HUES48 (cell line): ENCODE results near the gene SLCO1B1.

Source experiments
- H3K27ac ChIP-seq: one replicate; pipeline ENCODE4 v1.7.0; 2013; ENCODE audit warnings: low read depth, low read length, inconsistent platforms
- H3K27me3 ChIP-seq: 2 replicates; pipeline ENCODE4 v1.6.1; 2013; ENCODE audit warnings: mild to moderate bottlenecking, low read length; ENCODE audit not compliant: control insufficient read depth, insufficient read depth
- H3K36me3 ChIP-seq: 2 replicates; pipeline ENCODE4 v1.6.1; 2013; ENCODE audit warnings: low read length; ENCODE audit not compliant: control insufficient read depth, insufficient read depth
- H3K4me1 ChIP-seq: 2 replicates; pipeline ENCODE4 v1.6.1; 2013; ENCODE audit warnings: mild to moderate bottlenecking, low read length; ENCODE audit not compliant: control insufficient read depth, insufficient read depth
- H3K4me3 ChIP-seq: 2 replicates; pipeline ENCODE4 v1.5.1; 2013; ENCODE audit warnings: mild to moderate bottlenecking, low read depth, low read length
- H3K9ac ChIP-seq: 2 replicates; pipeline ENCODE4 v1.6.1; 2013; ENCODE audit warnings: mild to moderate bottlenecking, low read depth, low read length, moderate library complexity
- H3K9me3 ChIP-seq: 2 replicates; pipeline ENCODE4 v1.6.1; 2013; ENCODE audit warnings: low read length; ENCODE audit not compliant: control insufficient read depth, insufficient read depth

Gene SLCO1B1

DNA sequence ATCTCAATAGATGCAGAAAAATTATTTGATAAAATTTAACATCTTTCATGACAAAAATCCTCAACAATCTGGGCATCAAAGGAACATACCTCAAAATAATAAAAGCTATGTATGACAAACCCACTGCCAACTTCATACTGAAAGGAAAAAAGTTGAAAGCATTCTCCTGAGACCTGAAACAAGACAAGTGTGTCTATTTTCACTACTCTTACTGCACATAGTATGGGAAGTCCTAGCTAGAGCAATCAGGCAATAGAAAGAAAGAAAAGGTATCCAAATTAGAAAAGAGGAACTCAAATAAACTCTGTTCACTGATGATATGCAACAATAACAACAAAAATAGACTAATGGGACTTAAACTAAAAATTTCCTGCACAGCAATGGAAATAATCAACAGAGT is 90.1 kb downstream of the SLCO1B1 start:
- no peak overlapping the region for H3K27ac ChIP-seq
- no peaks in the 10 kb centered on the region for H3K4me1 ChIP-seq
- H3K9me3 ChIP-seq: no peaks in the 10 kb centered on the region
- no peaks in the 10 kb centered on the region for H3K36me3 ChIP-seq
- no peaks in the 10 kb centered on the region for H3K27me3 ChIP-seq
- no peak overlapping the region for H3K9ac ChIP-seq
- H3K4me3 ChIP-seq: no peak overlapping the region

DNA sequence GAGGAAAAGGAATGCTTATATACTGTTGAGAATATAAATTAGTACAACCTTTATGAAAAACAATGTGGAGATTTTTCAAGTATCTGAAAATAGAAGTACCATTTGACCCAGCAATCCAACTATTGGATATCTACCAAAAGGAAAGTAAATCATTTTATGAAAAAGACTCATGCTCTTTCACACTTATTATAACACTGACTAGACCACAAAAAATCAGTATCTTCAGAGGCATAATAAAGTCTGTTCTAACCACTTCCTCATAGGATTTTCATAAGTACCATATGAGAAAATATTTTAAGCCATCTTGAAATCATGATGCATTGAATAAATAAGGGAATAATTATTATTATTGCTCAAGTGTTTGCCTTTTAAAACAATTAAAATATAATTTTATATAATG is 90.8 kb downstream of the SLCO1B1 start:
- Histone ChIP-seq H3K36me3 (no peaks in the 10 kb centered on the region), H3K4me1 (no peaks in the 10 kb centered on the region), H3K27me3 (no peaks in the 10 kb centered on the region), H3K9ac (no peak overlapping the region), H3K4me3 (no peak overlapping the region), H3K27ac (no peak overlapping the region), H3K9me3 (no peaks in the 10 kb centered on the region)

- H3K36me3 ChIP-seq: no peaks in the 10 kb centered on the region
- H3K9me3 ChIP-seq: no peaks in the 10 kb centered on the region
- H3K4me1 ChIP-seq: no peaks in the 10 kb centered on the region
- H3K27ac ChIP-seq: no peak overlapping the region
- no peak overlapping the region for H3K4me3 ChIP-seq
- H3K9ac ChIP-seq: no peak overlapping the region
- H3K27me3 ChIP-seq: no peaks in the 10 kb centered on the region
Measured at GRCh38 chr12:21223930-21224329, 92.9 kb downstream of the SLCO1B1 start.

DNA sequence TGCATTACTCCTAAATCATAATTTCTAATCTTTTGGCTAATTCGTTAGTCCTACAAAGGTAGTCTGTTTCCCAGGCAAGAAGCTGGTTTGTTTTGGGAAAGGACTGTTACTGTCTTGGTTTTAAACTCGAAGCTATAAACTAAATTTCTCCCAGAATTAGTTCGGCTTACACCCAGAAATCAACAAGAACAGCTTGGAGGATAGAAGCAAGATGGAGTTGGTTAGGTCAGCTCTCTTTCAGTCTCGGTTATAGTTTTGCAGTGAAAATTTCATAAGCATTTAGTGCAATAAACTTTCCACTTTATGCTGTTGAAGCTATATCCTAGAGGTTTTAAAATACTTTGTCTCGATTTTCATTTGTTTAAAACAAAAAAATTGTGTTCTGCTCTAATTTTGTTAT is 103.4 kb downstream of the SLCO1B1 start:
- Histone ChIP-seq H3K9me3 (no peaks in the 10 kb centered on the region; the same call in 1 of the 2 replicates), H3K4me1 (no peaks in the 10 kb centered on the region), H3K36me3 (no peaks in the 10 kb centered on the region), H3K4me3 (no peak overlapping the region), H3K27ac (no peak overlapping the region), H3K9ac (no peak overlapping the region), H3K27me3 (no peaks in the 10 kb centered on the region)

- H3K27ac ChIP-seq: no peak overlapping the region
- no peaks in the 10 kb centered on the region for H3K9me3 ChIP-seq
- H3K4me3 ChIP-seq: no peak overlapping the region
- H3K27me3 ChIP-seq: no peaks in the 10 kb centered on the region
- no peaks in the 10 kb centered on the region for H3K4me1 ChIP-seq
- no peak overlapping the region for H3K9ac ChIP-seq
- H3K36me3 ChIP-seq: no peaks in the 10 kb centered on the region
Measured at GRCh38 chr12:21239866-21240265, 108.9 kb downstream of the SLCO1B1 start.

DNA sequence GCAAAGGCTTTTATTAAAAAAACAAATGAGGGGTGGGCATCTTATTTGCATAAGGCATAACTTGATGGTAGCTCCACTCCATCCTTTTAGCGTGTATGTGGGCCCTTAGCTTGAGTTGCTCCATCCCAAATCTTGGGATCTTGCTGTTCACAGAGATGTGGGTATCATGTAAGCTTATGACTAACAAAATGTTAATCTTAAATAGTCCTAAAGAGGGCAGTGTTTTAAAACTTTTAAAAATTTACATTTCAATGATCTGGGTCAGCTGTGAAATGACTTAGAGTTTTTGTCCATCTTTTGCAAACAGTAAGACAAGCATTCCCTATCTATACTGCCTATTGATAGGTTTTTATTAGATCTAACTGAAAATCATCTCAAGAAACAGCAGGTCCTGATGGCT is 117.7 kb downstream of the SLCO1B1 start:
- Histone ChIP-seq H3K36me3 (no peaks in the 10 kb centered on the region), H3K9me3 (no peaks in the 10 kb centered on the region), H3K9ac (no peak overlapping the region)

GRCh38 chr12:21252070-21252469 is 121.1 kb downstream of the SLCO1B1 start:
- Histone ChIP-seq H3K36me3 (no peaks in the 10 kb centered on the region), H3K27ac (no peak overlapping the region), H3K9ac (no peak overlapping the region), H3K27me3 (no peaks in the 10 kb centered on the region), H3K4me3 (no peak overlapping the region), H3K4me1 (no peaks in the 10 kb centered on the region), H3K9me3 (0 out of 2 replicates have a peak, but pooled peaks cover 1% of the 10 kb centered on the region)

More for the DNA sequence above, 117.7 kb downstream of the SLCO1B1 start:
- Histone ChIP-seq H3K4me3 (no peak overlapping the region), H3K27me3 (no peaks in the 10 kb centered on the region), H3K27ac (no peak overlapping the region), H3K4me1 (peaks cover 5% of the 10 kb centered on the region; the same call in 1 of the 2 replicates)

DNA sequence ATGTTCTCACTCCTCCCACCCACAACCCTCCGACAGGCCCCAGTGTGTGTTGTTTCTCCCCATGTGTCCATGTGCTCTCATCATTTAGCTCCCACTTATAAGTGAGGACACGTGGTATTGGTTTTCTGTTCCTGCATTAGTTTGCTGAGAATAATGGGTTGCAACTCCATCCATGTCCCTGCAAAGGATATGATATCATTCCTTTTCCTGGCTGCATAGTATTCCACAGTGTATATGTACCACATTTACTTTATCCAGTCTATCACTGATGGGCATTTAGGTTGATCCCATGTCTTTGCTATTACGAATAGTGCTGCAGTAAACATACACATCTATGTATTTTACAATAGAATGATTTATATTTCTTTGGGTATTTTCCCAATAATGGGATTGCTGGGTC is 126.2 kb downstream of the SLCO1B1 start:
- Histone ChIP-seq H3K4me1 (no peaks in the 10 kb centered on the region), H3K4me3 (no peak overlapping the region)

DNA sequence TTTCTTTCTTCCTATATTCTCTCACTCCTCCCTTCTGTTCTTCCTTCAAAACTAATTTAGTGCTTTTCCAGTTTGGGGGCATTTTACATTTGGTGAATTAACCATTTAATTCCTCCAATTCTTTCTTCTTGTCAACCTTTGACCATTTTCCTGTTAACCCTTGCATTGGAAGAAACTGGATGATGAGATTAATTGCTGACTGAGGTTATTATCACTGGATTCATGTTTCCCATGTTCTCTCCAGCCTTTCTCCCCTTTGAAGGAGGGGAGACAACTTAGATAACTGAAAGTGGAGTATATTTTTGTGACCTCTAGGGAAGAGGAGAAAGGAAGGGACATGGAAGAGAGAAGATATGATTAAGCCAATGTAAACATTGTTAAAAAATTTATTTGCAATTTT is 133.2 kb downstream of the SLCO1B1 start:
- peaks cover 21% of the 10 kb centered on the region for H3K9me3 ChIP-seq
- no peaks in the 10 kb centered on the region for H3K27me3 ChIP-seq
- H3K9ac ChIP-seq: no peak overlapping the region
- H3K27ac ChIP-seq: no peak overlapping the region
- no peaks in the 10 kb centered on the region for H3K36me3 ChIP-seq
- no peak overlapping the region for H3K4me3 ChIP-seq
- no peaks in the 10 kb centered on the region for H3K4me1 ChIP-seq

More for the DNA sequence above, 126.2 kb downstream of the SLCO1B1 start:
- Histone ChIP-seq H3K27ac (no peak overlapping the region), H3K9ac (no peak overlapping the region), H3K27me3 (no peaks in the 10 kb centered on the region), H3K9me3 (peaks cover 19% of the 10 kb centered on the region), H3K36me3 (no peaks in the 10 kb centered on the region)

- H3K27me3 ChIP-seq: no peaks in the 10 kb centered on the region
- no peaks in the 10 kb centered on the region for H3K36me3 ChIP-seq
- no peaks in the 10 kb centered on the region for H3K4me1 ChIP-seq
- H3K4me3 ChIP-seq: no peak overlapping the region
- H3K9me3 ChIP-seq: peaks cover 13% of the 10 kb centered on the region
- no peak overlapping the region for H3K9ac ChIP-seq
- H3K27ac ChIP-seq: no peak overlapping the region
Measured at GRCh38 chr12:21265932-21266331, 134.9 kb downstream of the SLCO1B1 start.

DNA sequence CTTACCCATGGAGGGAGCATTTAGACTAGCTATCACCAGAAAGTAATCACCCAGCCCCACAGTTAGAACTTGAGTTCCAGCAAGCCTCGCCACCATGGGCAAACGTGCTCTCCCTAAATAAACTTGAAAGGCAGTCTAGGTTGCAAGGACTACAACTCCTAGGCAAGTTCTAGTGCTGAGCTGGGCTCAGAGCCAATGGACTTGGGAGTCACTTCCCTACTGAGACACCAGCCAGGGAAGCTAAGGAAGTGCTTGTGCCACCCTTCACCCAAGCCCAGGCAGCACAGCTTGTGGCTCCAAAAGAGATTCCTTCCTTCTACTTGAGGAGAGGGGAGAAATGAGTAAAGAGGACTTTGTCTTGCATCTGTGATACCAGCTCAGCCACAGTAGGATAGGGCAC is 145.8 kb downstream of the SLCO1B1 start:
- Histone ChIP-seq H3K4me3 (no peak overlapping the region), H3K9me3 (no peaks in the 10 kb centered on the region), H3K36me3 (no peaks in the 10 kb centered on the region), H3K27ac (no peak overlapping the region), H3K4me1 (no peaks in the 10 kb centered on the region), H3K9ac (no peak overlapping the region), H3K27me3 (no peaks in the 10 kb centered on the region)
